KOPT-K1 (cell line): Measurements from ENCODE around the gene ZYX.
"Not testable (repeated sequence)": the region's sequence is repeated elsewhere in the genome, so short reads cannot be mapped to it uniquely, and the experiment has no call there.

Source experiments
- H3K27ac ChIP-seq: fragments of 200-600 bp; sonication (generic); 2 replicates; pipeline ENCODE4 v1.5.1; 2016; ENCODE audit warnings: antibody characterized with exemption, mild to moderate bottlenecking, low read depth, low read length; ENCODE audit not compliant: poor library complexity, severe bottlenecking
- H3K36me3 ChIP-seq: fragments of 200-600 bp; sonication (generic); 2 replicates; pipeline ENCODE4 v1.5.1; 2017; ENCODE audit warnings: antibody characterized with exemption, mild to moderate bottlenecking, low read length, moderate library complexity; ENCODE audit not compliant: insufficient read depth
- H3K9me3 ChIP-seq: fragments of 200-600 bp; sonication (generic); 2 replicates; pipeline ENCODE4 v1.5.1; 2017; ENCODE audit warnings: antibody characterized with exemption, low read length, mild to moderate bottlenecking; ENCODE audit not compliant: insufficient read depth, poor library complexity, severe bottlenecking

ZYX gene

GRCh38 chr7:143413123-143413522 lies 32.0 kb downstream of the ZYX start:
- H3K9me3 ChIP-seq, result no peaks in the 10 kb centered on the region
- H3K36me3 ChIP-seq, result no peaks in the 10 kb centered on the region
- H3K27ac ChIP-seq, result no peak overlapping the region

- H3K9me3 ChIP-seq, H3K27ac ChIP-seq, H3K36me3 ChIP-seq: not testable (repeated sequence)
These were observed 34.1 kb downstream of the ZYX start for GRCh38 chr7:143415209-143415608.

- H3K27ac ChIP-seq, result no peak overlapping the region
- no peaks in the 10 kb centered on the region for H3K36me3 ChIP-seq
- H3K9me3 ChIP-seq, result peaks cover 9% of the 10 kb centered on the region
These were observed 34.7 kb downstream of the ZYX start for GRCh38 chr7:143415742-143416397.

GRCh38 chr7:143416565-143417149 lies 35.5 kb downstream of the ZYX start:
- Histone ChIP-seq H3K27ac (no peak overlapping the region), H3K36me3 (no peaks in the 10 kb centered on the region), H3K9me3 (peaks cover 9% of the 10 kb centered on the region)

GRCh38 chr7:143417734-143418383 lies 36.7 kb downstream of the ZYX start:
- H3K36me3 ChIP-seq, result no peaks in the 10 kb centered on the region
- peaks cover 9% of the 10 kb centered on the region for H3K9me3 ChIP-seq
- H3K27ac ChIP-seq, result no peak overlapping the region

GRCh38 chr7:143418681-143419458 lies 37.7 kb downstream of the ZYX start:
- Histone ChIP-seq H3K36me3 (no peaks in the 10 kb centered on the region), H3K27ac (no peak overlapping the region), H3K9me3 (peaks cover 9% of the 10 kb centered on the region)

- Histone ChIP-seq H3K36me3 (no peaks in the 10 kb centered on the region), H3K9me3 (peaks cover 9% of the 10 kb centered on the region), H3K27ac (no peak overlapping the region)
These were observed 38.7 kb downstream of the ZYX start for GRCh38 chr7:143419880-143420279.

GRCh38 chr7:143420624-143421023 lies 39.5 kb downstream of the ZYX start:
- H3K36me3 ChIP-seq, H3K9me3 ChIP-seq, H3K27ac ChIP-seq: not testable (repeated sequence)

- Histone ChIP-seq H3K9me3 (peaks cover 9% of the 10 kb centered on the region), H3K27ac (no peak overlapping the region)
These were observed 40.9 kb downstream of the ZYX start for GRCh38 chr7:143422033-143422432.

GRCh38 chr7:143424476-143424875 lies 43.3 kb downstream of the ZYX start:
- H3K36me3 ChIP-seq, H3K27ac ChIP-seq, H3K9me3 ChIP-seq: not testable (repeated sequence)

More at GRCh38 chr7:143422033-143422432, 40.9 kb downstream of the ZYX start:
- H3K36me3 ChIP-seq, result no peaks in the 10 kb centered on the region

GRCh38 chr7:143426479-143427142 lies 45.5 kb downstream of the ZYX start:
- no peak overlapping the region for H3K27ac ChIP-seq
- H3K9me3 ChIP-seq, result no peaks in the 10 kb centered on the region
- H3K36me3 ChIP-seq, result no peaks in the 10 kb centered on the region

- Histone ChIP-seq H3K9me3 (no peaks in the 10 kb centered on the region), H3K27ac (no peak overlapping the region), H3K36me3 (no peaks in the 10 kb centered on the region)
These were observed 48.9 kb downstream of the ZYX start for GRCh38 chr7:143429770-143430698.

GRCh38 chr7:143431109-143431508 lies 50.0 kb downstream of the ZYX start:
- H3K36me3 ChIP-seq, result no peaks in the 10 kb centered on the region
- H3K9me3 ChIP-seq, result no peaks in the 10 kb centered on the region

GRCh38 chr7:143433759-143434158 lies 52.6 kb downstream of the ZYX start:
- Histone ChIP-seq H3K9me3 (no peaks in the 10 kb centered on the region), H3K27ac (no peak overlapping the region)

More at GRCh38 chr7:143431109-143431508, 50.0 kb downstream of the ZYX start:
- no peak overlapping the region for H3K27ac ChIP-seq

More at GRCh38 chr7:143433759-143434158, 52.6 kb downstream of the ZYX start:
- no peaks in the 10 kb centered on the region for H3K36me3 ChIP-seq
